GM23338 (cell line): ENCODE results near the gene HEATR9. TPM values are rescaled to one million over a fixed set of nuclear protein-coding genes. Genes with fewer than 3 reads are reported as not detected.

Experiments used
- ATAC-seq: fragments of 200-7000 bp; cut with Tn5 transposase; 3 replicates; pipeline ENCODE4 v1.9.1; 2020
- DNase-seq: peaks from one replicate; pipeline ENCODE4 v3.0.0-alpha.2; 2015; ENCODE audit warnings: low spot score
- H2AFZ ChIP-seq: fragments of 200-600 bp; sonication (generic); 2 replicates; pipeline ENCODE4 v1.8.0; 2016; ENCODE audit warnings: antibody characterized with exemption, mild to moderate bottlenecking, moderate library complexity
- H3F3A ChIP-seq: fragments of 200-600 bp; sonication (generic); replicated peaks from 2 replicates; pipeline ENCODE4 v1.8.0; 2017; ENCODE audit warnings: antibody characterized with exemption, mixed run types, low read depth
- H3K27ac ChIP-seq: fragments of 200-600 bp; sonication (generic); 2 replicates; pipeline ENCODE4 v1.6.1; 2016; ENCODE audit warnings: low read depth
- H3K27me3 ChIP-seq: fragments of 200-600 bp; sonication (generic); 2 replicates; pipeline ENCODE4 v1.8.0; 2016; ENCODE audit warnings: mild to moderate bottlenecking, mixed run types, moderate library complexity; ENCODE audit not compliant: insufficient read depth
- H3K36me3 ChIP-seq: fragments of 200-600 bp; sonication (generic); 2 replicates; pipeline ENCODE4 v1.8.0; 2016; ENCODE audit warnings: mild to moderate bottlenecking; ENCODE audit not compliant: insufficient read depth
- H3K4me1 ChIP-seq: fragments of 200-600 bp; sonication (generic); 2 replicates; pipeline ENCODE4 v1.8.0; 2016; ENCODE audit warnings: mild to moderate bottlenecking, moderate library complexity; ENCODE audit not compliant: insufficient read depth
- H3K4me2 ChIP-seq: fragments of 200-600 bp; sonication (generic); 2 replicates; pipeline ENCODE4 v1.7.1; 2017; ENCODE audit warnings: mixed run types
- H3K4me3 ChIP-seq: fragments of 200-600 bp; sonication (generic); 2 replicates; pipeline ENCODE4 v1.6.1; 2016; ENCODE audit warnings: mixed run types
- H3K79me2 ChIP-seq: fragments of 200-600 bp; sonication (generic); replicated peaks from 2 replicates; pipeline ENCODE4 v1.8.0; 2017; ENCODE audit warnings: mild to moderate bottlenecking; ENCODE audit not compliant: insufficient read depth
- H3K9me2 ChIP-seq: fragments of 200-600 bp; sonication (generic); 2 replicates; pipeline ENCODE4 v1.8.0; 2017; ENCODE audit not compliant: insufficient read depth
- H4K20me1 ChIP-seq: fragments of 200-600 bp; sonication (generic); replicated peaks from 2 replicates; pipeline ENCODE4 v1.8.0; 2017; ENCODE audit warnings: mild to moderate bottlenecking; ENCODE audit not compliant: insufficient read depth
- H3K27ac Mint-ChIP-seq: 2 replicates; pipeline ENCODE4 v1.8.0; 2020; ENCODE audit warnings: inconsistent platforms, mild to moderate bottlenecking, moderate library complexity, mixed read lengths
- H3K27me3 Mint-ChIP-seq: 3 replicates; pipeline ENCODE4 v1.8.0; 2022; ENCODE audit warnings: low read depth, mild to moderate bottlenecking, moderate library complexity, mixed read lengths, inconsistent platforms; ENCODE audit not compliant: insufficient read depth, poor library complexity
- H3K36me3 Mint-ChIP-seq: 3 replicates; pipeline ENCODE4 v1.8.0; 2021; ENCODE audit warnings: low read depth, mild to moderate bottlenecking, inconsistent platforms, moderate library complexity, mixed read lengths
- H3K4me1 Mint-ChIP-seq: 3 replicates; pipeline ENCODE4 v1.8.0; 2020; ENCODE audit warnings: mild to moderate bottlenecking, inconsistent platforms, mixed read lengths
- H3K4me3 Mint-ChIP-seq: 3 replicates; pipeline ENCODE4 v1.8.0; 2021; ENCODE audit warnings: moderate library complexity, mild to moderate bottlenecking, inconsistent platforms, mixed read lengths
- H3K9me3 Mint-ChIP-seq: 3 replicates; pipeline ENCODE4 v1.8.0; 2020; ENCODE audit warnings: moderate library complexity, mild to moderate bottlenecking, inconsistent platforms, mixed read lengths
- CREB1 ChIP-seq: fragments of 250-450 bp; sonication (Bioruptor Pico); IDR thresholded peaks from 2 replicates; pipeline ENCODE4 v1.5.0; 2020; ENCODE audit warnings: low read depth, mild to moderate bottlenecking, moderate library complexity
- EZH2 ChIP-seq: fragments of 200-600 bp; sonication (generic); IDR thresholded peaks from one replicate; pipeline ENCODE4 v1.8.0; 2017; ENCODE audit warnings: antibody characterized with exemption, mild to moderate bottlenecking, low read depth; ENCODE audit not compliant: unreplicated experiment
- EZH2phosphoT487 ChIP-seq: fragments of 200-600 bp; sonication (generic); IDR thresholded peaks from one replicate; pipeline ENCODE4 v1.8.1; 2018; ENCODE audit warnings: antibody characterized with exemption; ENCODE audit not compliant: unreplicated experiment
- JUNB ChIP-seq: IDR thresholded peaks from one replicate; pipeline ENCODE4 v1.6.1; 2016; ENCODE audit warnings: antibody characterized with exemption; ENCODE audit not compliant: unreplicated experiment
- NANOG ChIP-seq: IDR thresholded peaks from 2 replicates; pipeline ENCODE4 v1.6.1; 2016; ENCODE audit warnings: antibody characterized with exemption, borderline replicate concordance
- POLR2AphosphoS5 ChIP-seq: IDR thresholded peaks from 2 replicates; pipeline ENCODE4 v1.6.1; 2016; ENCODE audit warnings: antibody characterized with exemption, low read depth
- STAT1 ChIP-seq: IDR thresholded peaks from one replicate; pipeline ENCODE4 v1.6.1; 2016; ENCODE audit warnings: antibody characterized with exemption; ENCODE audit not compliant: unreplicated experiment
- ZNF114 ChIP-seq: fragments of 250-450 bp; sonication (Bioruptor Pico); IDR thresholded peaks from 2 replicates; pipeline ENCODE4 v1.5.0; 2020; ENCODE audit warnings: mild to moderate bottlenecking, moderate library complexity
- ZNF331 ChIP-seq: fragments of 250-450 bp; sonication (Bioruptor Pico); IDR thresholded peaks from 2 replicates; pipeline ENCODE4 v1.5.0; 2020; ENCODE audit warnings: low read depth, mild to moderate bottlenecking, moderate library complexity
- polyA plus RNA-seq: library from polyadenylated mRNA; unstranded; fragments of >200 nt; fragmentation: Nextera tagmentation; extraction: Ambion mirVana; gene quantifications from 2 replicates; pipeline ENCODE4 v1.2.1, GENCODE V29; 2016
- total RNA-seq: library from RNA; depleted of rRNA; stranded (reverse); fragments of >200 nt; shearing (Covaris generic); gene quantifications from 2 replicates; pipeline ENCODE4 v1.2.3, GENCODE V29; 2014
- TF ChIP-seq, protein P1 (sequence below), 2 experiments: fragments of 200-600 bp in 1 of 2; sonication (generic) in 1 of 2; conservative IDR thresholded peaks; 2 replicates each; pipeline versions ENCODE4 v1.5.1 to v1.6.1; 2016 to 2017; ENCODE audit warnings: antibody characterized with exemption in 2 of 2, low read depth in 2 of 2, mild to moderate bottlenecking in 2 of 2, moderate library complexity in 1 of 2
- TF ChIP-seq, protein P2 (sequence below): IDR thresholded peaks from 2 replicates; pipeline ENCODE4 v1.6.1; 2016; ENCODE audit warnings: antibody characterized with exemption
- TF ChIP-seq, protein P3 (sequence below): fragments of 250-450 bp; sonication (Bioruptor Pico); IDR thresholded peaks from 2 replicates; pipeline ENCODE4 v1.5.0; 2020; ENCODE audit warnings: mild to moderate bottlenecking, moderate library complexity

Gene HEATR9
- total and polyA plus RNA-seq, 2 experiments from 2014 or later, result not detected

DNA sequence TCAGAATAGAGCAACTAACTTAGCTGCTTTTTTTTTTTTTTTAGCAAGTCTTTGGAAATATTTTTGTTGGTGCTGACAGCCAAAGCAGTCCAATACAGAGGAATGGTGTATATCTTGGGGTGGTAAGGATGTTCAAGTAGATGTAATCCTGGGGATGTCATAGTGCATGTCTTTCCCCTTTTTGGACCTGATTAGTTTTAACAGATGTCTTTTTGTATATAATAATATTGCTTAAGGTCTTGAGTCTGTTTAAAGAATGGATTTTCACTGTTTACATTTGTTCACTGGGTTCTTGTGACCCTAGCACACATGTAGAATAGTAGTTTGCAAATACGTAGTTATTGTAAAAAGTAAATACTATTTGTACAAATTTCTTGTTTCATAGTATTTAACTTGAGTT lies 51.5 kb downstream of the HEATR9 start:
- Mint-ChIP-seq H3K4me1 (peaks cover 5% of the 10 kb centered on the region; the same call in 2 of the 3 replicates), H3K27ac (no peak overlapping the region), H3K27me3 (peaks cover 5% of the 10 kb centered on the region), H3K36me3 (peaks cover 75% of the 10 kb centered on the region), H3K4me3 (no peak overlapping the region), H3K9me3 (no peaks in the 10 kb centered on the region)
- Histone ChIP-seq H2AFZ (no peak overlapping the region), H3K9me2 (no peaks in the 10 kb centered on the region), H3K27me3 (no peaks in the 10 kb centered on the region), H4K20me1 (peaks cover 62% of the 10 kb centered on the region), H3K4me3 (no peak overlapping the region), H3K4me1 (no peaks in the 10 kb centered on the region), H3K79me2 (peaks cover 97% of the 10 kb centered on the region), H3K36me3 (peaks cover 52% of the 10 kb centered on the region), H3K4me2 (no peak overlapping the region), H3F3A (no peaks in the 10 kb centered on the region), H3K27ac (no peak overlapping the region)
- ATAC-seq, result no peak
- no peak for TF ChIP-seq STAT1
- DNase-seq, result no peak

DNA sequence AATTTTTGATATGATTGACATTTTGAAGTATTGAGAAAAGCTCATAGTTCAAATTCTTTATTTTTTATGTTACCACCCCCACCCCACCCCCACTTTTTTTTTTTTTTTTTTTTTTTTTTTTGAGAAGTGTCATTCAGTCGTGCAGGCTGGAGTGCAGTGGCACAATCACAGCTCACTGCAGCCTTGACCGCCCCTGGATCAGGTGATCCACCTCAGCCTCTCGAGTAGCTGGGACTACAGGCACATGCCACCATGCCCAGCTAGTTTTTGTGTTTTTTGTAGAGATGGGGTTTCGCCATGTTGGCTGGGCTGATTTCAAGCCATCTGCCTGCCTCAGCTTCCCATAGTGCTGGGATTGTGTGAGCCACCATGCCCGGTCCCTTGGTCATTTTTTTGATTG lies 52.0 kb downstream of the HEATR9 start:
- H3K4me2 ChIP-seq, result no peak overlapping the region
- H4K20me1 ChIP-seq, result peaks cover 63% of the 10 kb centered on the region
- Mint-ChIP-seq H3K4me3 (no peak overlapping the region), H3K9me3 (no peaks in the 10 kb centered on the region), H3K27me3 (peaks cover 5% of the 10 kb centered on the region), H3K4me1 (peaks cover 7% of the 10 kb centered on the region), H3K36me3 (peaks cover 72% of the 10 kb centered on the region), H3K27ac (no peak overlapping the region)
- ATAC-seq (no peak), DNase-seq (no peak)
- H3K4me1 ChIP-seq, result 0 out of 2 replicates have a peak, but pooled peaks cover 3% of the 10 kb centered on the region
- H3K9me2 ChIP-seq, result no peaks in the 10 kb centered on the region
- H3K4me3 ChIP-seq, result no peak overlapping the region
- H2AFZ ChIP-seq, result no peak overlapping the region
- peaks cover 48% of the 10 kb centered on the region for H3K36me3 ChIP-seq
- no peak overlapping the region for H3K27ac ChIP-seq
- H3K79me2 ChIP-seq, result peaks cover 100% of the 10 kb centered on the region
- H3F3A ChIP-seq, result no peaks in the 10 kb centered on the region
- no peaks in the 10 kb centered on the region for H3K27me3 ChIP-seq
- no peak for TF ChIP-seq NANOG
- no peak for TF ChIP-seq EZH2
- TF ChIP-seq POLR2AphosphoS5, result no peak
- no peak for TF ChIP-seq JUNB
- TF ChIP-seq, protein P1, sequence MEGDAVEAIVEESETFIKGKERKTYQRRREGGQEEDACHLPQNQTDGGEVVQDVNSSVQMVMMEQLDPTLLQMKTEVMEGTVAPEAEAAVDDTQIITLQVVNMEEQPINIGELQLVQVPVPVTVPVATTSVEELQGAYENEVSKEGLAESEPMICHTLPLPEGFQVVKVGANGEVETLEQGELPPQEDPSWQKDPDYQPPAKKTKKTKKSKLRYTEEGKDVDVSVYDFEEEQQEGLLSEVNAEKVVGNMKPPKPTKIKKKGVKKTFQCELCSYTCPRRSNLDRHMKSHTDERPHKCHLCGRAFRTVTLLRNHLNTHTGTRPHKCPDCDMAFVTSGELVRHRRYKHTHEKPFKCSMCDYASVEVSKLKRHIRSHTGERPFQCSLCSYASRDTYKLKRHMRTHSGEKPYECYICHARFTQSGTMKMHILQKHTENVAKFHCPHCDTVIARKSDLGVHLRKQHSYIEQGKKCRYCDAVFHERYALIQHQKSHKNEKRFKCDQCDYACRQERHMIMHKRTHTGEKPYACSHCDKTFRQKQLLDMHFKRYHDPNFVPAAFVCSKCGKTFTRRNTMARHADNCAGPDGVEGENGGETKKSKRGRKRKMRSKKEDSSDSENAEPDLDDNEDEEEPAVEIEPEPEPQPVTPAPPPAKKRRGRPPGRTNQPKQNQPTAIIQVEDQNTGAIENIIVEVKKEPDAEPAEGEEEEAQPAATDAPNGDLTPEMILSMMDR (conservative IDR thresholded peaks at IDR 0.05; ENCODE audit: low read depth in 2 of 2), result no peak
- TF ChIP-seq CREB1 (CRISPR knock-in tag), result no peak
- TF ChIP-seq ZNF114 (CRISPR knock-in tag), result no peak
- TF ChIP-seq, protein P2, sequence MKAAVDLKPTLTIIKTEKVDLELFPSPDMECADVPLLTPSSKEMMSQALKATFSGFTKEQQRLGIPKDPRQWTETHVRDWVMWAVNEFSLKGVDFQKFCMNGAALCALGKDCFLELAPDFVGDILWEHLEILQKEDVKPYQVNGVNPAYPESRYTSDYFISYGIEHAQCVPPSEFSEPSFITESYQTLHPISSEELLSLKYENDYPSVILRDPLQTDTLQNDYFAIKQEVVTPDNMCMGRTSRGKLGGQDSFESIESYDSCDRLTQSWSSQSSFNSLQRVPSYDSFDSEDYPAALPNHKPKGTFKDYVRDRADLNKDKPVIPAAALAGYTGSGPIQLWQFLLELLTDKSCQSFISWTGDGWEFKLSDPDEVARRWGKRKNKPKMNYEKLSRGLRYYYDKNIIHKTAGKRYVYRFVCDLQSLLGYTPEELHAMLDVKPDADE, result no peak
- no peak for TF ChIP-seq EZH2phosphoT487
- TF ChIP-seq, protein P3, sequence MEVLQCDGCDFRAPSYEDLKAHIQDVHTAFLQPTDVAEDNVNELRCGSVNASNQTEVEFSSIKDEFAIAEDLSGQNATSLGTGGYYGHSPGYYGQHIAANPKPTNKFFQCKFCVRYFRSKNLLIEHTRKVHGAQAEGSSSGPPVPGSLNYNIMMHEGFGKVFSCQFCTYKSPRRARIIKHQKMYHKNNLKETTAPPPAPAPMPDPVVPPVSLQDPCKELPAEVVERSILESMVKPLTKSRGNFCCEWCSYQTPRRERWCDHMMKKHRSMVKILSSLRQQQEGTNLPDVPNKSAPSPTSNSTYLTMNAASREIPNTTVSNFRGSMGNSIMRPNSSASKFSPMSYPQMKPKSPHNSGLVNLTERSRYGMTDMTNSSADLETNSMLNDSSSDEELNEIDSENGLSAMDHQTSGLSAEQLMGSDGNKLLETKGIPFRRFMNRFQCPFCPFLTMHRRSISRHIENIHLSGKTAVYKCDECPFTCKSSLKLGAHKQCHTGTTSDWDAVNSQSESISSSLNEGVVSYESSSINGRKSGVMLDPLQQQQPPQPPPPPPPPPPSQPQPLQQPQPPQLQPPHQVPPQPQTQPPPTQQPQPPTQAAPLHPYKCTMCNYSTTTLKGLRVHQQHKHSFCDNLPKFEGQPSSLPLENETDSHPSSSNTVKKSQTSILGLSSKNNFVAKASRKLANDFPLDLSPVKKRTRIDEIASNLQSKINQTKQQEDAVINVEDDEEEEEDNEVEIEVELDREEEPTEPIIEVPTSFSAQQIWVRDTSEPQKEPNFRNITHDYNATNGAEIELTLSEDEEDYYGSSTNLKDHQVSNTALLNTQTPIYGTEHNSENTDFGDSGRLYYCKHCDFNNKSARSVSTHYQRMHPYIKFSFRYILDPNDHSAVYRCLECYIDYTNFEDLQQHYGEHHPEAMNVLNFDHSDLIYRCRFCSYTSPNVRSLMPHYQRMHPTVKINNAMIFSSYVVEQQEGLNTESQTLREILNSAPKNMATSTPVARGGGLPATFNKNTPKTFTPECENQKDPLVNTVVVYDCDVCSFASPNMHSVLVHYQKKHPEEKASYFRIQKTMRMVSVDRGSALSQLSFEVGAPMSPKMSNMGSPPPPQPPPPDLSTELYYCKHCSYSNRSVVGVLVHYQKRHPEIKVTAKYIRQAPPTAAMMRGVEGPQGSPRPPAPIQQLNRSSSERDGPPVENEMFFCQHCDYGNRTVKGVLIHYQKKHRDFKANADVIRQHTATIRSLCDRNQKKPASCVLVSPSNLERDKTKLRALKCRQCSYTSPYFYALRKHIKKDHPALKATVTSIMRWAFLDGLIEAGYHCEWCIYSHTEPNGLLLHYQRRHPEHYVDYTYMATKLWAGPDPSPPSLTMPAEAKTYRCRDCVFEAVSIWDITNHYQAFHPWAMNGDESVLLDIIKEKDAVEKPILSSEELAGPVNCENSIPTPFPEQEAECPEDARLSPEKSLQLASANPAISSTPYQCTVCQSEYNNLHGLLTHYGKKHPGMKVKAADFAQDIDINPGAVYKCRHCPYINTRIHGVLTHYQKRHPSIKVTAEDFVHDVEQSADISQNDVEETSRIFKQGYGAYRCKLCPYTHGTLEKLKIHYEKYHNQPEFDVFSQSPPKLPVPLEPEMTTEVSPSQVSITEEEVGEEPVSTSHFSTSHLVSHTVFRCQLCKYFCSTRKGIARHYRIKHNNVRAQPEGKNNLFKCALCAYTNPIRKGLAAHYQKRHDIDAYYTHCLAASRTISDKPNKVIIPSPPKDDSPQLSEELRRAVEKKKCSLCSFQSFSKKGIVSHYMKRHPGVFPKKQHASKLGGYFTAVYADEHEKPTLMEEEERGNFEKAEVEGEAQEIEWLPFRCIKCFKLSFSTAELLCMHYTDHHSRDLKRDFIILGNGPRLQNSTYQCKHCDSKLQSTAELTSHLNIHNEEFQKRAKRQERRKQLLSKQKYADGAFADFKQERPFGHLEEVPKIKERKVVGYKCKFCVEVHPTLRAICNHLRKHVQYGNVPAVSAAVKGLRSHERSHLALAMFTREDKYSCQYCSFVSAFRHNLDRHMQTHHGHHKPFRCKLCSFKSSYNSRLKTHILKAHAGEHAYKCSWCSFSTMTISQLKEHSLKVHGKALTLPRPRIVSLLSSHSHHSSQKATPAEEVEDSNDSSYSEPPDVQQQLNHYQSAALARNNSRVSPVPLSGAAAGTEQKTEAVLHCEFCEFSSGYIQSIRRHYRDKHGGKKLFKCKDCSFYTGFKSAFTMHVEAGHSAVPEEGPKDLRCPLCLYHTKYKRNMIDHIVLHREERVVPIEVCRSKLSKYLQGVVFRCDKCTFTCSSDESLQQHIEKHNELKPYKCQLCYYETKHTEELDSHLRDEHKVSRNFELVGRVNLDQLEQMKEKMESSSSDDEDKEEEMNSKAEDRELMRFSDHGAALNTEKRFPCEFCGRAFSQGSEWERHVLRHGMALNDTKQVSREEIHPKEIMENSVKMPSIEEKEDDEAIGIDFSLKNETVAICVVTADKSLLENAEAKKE (CRISPR knock-in tag), result no peak
- TF ChIP-seq ZNF331 (CRISPR knock-in tag), result no peak
- TF ChIP-seq STAT1, result no peak
